Activated T-cell treated with anti-CD3 and anti-CD28 coated beads for 4 hours (primary cell): ENCODE results near the gene APOBEC3F.
"Not testable (repeated sequence)": the region's sequence is repeated elsewhere in the genome, so short reads cannot be mapped to it uniquely, and the experiment has no call there.

Experiments used
- DNase-seq: peaks from one replicate; pipeline ENCODE4 v3.0.0-alpha.2; 2020

APOBEC3F gene

DNA sequence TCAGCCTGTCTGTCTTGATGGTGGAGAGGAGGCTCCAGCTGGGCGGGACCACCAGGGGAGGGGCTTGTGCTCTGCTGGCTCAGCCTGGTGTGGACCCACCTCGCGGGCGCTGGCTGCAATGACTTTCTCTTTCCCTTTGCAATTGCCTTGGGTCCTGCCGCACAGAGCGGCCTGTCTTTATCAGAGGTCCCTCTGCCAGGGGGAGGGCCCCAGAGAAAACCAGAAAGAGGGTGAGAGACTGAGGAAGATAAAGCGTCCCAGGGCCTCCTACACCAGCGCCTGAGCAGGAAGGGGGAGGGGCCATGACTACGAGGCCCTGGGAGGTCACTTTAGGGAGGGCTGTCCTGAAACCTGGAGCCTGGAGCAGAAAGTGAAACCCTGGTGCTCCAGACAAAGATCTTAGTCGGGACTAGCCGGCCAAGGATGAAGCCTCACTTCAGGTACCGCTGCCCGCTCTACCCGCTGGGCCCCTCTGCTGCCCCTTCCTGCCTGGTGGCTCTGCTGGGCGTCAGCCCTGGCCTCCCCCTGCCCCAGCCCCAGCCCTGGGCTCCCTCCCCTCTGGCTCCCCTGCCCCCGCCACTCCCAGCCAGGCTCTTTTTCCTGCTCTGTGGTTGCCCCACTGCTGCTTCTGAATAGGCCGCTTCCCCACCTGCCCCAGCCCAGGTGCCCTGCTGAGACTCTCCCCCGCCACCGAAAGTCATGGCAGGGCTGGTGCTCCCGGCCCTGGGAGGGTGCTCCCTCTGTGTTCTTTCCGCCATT, at the start of gene APOBEC3F:
Gene APOBEC3F (plus strand): TSS at position 327 of the 759 bp plus-strand sequence. CDS start 97 bp downstream, at position 424.
- DNase-seq: peak; percentile 25

DNA sequence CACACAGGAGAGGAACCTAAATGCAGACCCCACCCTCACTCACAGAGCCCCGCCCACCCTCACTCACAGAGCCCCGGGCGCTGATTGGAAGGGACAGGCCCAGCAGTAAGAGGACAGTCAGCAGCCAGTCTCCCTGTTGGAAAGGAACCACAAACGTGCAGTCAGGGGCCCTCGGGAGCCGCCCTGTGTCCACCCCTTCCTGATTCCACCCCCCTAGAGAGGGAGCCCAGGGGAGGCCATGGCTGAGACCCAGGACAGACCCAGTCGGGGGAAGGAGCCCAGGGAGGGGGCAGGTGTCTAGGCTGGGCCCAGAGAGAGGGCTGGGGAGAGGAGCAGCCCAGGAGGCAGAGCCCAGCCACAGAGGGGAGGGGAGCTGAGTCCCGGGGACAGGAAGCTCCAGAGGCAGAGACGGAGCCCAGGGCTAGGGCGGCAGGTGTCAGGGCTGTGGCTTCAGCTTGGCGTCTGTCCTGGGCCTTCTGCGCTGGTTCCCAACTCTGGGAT, 47.7 kb upstream of the APOBEC3F start:
- DNase-seq: not testable (repeated sequence)

DNA sequence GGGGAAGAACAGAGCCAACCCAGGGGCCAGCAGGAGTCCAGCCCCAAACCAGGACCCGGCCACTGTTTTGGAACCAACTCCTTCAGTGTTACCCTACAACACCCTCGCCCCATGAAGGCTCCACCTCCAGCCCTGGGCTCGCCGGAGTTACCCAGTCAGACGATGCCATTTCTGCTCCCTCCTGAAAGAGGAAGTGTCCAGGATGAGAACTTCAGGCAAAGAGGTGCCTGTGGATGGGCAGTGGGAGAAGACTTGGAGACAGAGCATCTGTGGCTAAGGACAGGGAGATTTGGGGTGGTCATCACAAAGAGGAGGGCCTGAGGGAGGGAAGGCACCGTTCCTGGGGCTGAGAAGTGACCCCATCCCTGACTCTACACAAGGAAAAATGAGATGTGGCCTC, 44.6 kb upstream of the APOBEC3F start:
- DNase-seq: no peak

DNA sequence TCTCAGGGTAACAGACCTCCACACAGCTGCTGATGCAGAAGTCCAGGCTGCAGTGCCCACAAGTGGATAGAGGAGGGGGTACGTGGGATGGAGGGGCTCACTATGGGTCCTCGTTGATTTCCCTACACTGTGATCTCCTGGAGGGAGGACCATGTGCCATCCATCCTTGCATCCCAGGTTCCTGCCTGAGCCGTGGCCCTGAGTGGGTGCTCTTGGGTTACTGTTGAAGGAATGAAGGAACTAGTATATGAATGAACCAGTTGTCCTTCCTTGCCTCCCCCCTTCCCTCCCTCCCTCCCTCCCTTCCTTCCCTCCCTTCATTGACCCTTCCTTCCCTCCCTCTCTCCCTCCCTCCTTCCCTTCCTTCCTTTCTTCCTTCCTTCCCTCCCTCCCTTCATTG, 43.1 kb upstream of the APOBEC3F start:
- no peak for DNase-seq

DNA sequence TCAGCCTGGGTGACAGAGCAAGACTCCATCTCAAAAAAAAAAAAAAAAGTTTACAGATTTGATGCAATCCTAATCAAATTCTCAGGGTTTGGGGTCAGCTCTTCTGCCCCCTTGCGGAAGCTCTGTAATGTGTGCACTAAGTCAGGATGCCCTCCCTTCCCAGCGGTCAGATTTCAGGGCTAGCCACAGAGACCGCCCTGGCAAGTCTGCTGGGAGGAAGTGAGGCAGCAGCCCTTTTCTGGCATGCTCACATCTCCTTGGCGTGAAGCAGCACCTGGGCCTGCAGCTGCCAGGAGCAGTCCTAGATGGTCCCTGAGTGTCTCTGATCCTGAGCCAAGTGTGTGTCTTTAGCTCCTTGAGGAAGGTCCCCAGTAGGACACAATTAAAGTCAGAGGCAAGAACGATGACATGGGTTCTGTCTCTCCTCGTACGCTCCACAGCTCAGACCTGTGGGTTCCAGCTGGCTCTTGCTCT, 37.5 kb upstream of the APOBEC3F start:
- peak; percentile 48 for DNase-seq

DNA sequence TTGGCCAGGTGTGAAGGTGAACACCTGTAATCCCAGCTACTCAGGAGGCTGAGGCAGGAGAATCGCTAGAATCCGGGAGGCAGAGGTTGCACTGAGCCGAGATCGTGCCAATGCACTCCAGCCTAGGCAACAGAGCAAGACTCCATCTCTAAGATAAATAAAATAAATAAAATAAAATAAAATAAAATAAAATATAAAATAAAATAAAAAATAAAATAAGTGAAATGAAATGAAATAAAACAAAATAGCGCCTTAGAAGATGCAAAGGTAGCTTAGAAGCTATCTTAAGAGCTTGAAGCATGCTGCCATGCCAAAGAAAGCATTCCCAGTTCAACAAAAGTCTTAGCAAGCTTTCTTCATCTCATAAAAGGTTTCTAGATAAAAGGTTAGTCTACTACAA, 33.5 kb upstream of the APOBEC3F start:
- DNase-seq: no peak

DNA sequence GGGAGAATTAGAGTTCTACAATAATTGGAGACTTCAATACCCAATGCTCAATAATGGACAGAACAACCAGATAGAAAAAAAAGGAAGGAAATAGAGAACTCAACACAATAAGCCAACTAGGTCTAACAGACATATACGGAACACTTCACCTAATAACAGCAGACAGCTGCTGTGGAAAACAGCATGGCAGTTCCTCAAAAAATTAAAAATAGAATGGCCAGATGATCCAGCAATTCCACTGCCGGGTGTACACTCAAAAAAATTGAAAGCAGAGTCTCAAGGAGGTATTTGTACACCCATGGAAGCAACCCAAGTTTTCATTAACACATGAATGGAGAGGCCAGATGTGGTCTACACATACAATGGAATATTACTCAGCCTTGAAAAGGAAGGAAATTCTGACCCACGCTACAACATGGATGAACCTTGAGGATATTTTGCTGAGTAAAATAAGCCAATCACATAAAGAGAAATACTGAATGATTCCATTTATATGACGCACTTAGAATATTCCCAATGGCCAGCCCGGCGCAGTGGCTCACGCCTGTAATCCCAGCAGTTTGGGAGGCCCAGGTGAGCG, 32.3 kb upstream of the APOBEC3F start:
- not testable (repeated sequence) for DNase-seq

DNA sequence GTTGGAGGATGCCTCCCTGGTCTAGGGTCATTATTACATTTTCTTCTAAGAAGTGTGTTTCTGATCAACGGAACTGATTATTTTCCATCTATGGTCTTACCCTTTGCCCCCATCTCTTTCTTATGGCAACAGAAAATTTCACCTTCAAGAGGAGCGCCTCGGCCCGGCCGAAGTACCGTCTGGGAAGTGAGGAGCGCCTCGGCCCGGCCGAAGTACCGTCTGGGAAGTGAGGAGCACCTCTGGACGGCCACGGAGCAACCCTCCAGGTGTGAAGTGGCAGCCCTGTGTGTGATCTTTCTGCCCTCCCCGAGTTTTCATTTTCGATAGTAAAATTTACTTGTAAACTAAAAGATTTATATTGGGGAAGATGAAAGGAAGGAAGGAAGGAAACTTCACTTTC, 29.7 kb upstream of the APOBEC3F start:
- DNase-seq: no peak

DNA sequence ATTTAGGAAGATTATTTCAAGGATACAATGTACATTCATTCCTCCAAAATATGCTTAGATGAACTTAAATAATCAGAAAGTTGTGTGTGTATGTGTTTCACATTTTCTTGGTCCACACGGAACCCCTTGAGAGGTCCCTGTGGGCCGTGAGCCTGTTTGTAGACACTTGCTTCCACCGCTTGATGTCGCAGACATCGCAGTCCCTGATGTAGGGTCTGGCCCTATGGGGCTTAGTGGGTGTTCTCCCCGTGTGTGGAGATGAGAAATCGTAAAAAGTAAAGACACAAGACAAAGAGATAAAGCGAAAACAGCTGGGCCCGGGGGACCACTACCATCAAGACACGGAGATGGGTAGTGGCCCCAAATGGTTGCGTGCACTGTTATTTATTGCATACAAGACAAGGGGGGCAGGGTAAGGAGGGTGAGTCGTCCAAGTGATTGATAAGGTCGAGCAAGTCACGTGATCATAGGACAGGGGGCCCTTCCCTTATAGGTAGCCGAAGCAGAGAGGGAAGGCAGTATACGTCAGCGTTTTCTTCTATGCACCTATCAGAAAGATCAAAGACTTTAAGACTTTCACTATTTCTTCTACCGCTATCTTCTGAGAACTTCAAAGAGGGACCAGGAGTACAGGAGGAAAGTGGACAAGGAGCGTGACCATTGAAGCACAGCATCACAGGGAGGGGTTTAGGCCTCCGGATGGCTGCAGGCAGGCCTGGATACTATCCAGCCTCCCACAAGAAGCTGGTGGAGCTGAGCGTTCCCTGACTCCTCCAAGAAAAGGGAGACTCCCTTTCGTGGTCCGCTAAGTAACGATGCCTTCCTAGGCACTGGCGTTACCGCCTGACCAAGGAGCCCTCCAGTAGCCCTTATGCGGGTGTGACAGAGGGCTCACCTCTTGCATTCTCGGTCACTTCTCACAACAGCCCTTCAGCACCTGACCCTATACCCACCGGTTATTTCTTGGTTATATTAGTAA, 27.8 kb upstream of the APOBEC3F start:
- no peak for DNase-seq

DNA sequence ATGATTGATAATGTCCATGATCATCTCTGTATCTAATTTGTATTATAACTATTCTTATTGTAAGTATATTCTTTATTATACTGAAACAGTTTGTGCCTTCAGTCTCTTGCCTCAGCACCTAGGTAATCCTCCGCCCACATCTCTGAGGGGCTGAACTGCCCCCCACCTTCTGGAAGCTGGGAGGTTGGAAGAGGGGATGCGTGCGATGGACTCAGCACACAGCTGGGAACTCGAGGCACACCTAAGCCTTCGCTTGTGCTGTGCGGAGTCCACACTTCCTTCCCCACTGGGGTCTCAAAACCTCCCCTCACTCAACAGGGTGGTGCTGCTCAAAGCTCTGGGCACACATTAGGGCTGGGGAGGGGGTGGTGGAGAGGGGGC, 27.1 kb upstream of the APOBEC3F start:
- not testable (repeated sequence) for DNase-seq

DNA sequence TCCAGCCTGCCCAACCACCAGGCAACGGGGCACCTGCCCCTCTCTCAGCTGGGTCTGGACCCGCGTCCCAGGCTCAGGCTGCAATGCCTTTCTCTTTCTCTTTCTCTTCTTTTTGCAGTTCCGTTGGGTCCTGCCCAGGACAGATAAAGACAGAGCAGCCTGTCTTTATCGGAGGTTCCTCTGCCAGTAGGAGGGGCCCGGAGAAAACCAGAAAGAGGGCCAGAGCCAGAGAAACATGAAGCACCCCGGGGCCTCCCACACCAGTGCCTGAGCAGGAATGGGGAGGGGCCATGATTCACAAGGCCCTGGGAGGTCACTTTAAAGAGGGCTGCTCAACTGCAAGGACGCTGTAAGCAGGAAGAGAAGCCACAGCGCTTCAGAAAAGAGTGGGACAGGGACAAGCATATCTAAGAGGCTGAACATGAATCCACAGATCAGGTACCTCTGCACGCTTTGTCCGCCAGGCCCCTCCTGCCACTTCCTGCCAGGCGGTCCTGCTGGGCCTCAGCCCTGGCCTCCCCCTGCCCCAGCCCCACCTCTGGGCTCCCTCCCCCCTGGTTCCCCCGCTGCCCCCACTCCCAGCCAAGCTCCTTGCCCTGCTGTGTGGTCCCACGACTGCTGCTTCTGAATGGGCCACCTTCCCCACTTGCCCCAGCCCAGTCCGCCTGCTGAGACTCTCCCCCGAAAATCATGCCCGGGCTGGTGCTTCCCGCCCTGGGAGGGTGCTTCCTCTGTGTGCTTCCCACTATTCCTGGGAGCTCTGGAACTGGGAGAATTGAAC, 26.5 kb upstream of the APOBEC3F start, which contains the start of gene APOBEC3C:
Gene APOBEC3C (plus strand): TSS at position 316 of the 781 bp plus-strand sequence. CDS start 106 bp downstream, at position 422.
- DNase-seq: peak; percentile 63

DNA sequence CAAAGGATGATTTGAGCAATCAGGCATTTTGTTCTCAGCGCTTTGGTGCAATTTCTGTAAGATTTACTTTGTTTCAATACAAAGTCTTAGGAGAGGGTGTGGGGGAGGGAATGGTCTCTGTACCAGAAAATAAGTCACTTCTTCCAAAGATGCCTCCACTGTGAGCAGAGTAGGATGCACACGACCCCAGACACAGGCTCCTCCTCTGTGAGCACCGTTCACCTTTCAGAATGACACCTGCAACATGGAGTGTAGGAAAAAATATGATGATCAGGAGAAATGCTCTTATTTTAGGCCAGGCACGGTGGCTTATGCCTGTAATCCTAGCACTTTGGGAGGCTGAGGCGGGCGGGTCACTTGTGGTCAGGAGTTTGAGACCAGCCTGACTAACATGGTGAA, 25.9 kb upstream of the APOBEC3F start:
- not testable (repeated sequence) for DNase-seq

DNA sequence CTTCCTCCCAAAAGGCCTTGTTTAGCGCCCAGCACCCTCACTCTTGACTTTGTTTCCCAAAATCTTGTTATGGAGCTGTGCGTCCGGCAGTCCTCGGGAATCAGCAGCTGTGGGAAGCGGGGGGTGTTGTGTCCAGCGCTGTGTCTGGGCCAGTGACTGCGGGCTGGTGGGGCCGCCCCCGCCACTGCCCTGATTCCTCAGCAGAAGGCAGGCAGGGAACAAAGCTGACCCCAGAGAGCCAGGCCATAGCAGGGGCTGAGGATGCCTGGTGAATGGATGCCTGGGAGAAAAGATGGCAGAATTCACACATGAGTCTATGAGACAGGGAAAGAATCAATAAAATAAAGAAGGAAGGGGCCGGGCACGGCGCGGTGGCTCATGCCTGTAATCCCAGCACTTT, 24.1 kb upstream of the APOBEC3F start:
- no peak for DNase-seq

DNA sequence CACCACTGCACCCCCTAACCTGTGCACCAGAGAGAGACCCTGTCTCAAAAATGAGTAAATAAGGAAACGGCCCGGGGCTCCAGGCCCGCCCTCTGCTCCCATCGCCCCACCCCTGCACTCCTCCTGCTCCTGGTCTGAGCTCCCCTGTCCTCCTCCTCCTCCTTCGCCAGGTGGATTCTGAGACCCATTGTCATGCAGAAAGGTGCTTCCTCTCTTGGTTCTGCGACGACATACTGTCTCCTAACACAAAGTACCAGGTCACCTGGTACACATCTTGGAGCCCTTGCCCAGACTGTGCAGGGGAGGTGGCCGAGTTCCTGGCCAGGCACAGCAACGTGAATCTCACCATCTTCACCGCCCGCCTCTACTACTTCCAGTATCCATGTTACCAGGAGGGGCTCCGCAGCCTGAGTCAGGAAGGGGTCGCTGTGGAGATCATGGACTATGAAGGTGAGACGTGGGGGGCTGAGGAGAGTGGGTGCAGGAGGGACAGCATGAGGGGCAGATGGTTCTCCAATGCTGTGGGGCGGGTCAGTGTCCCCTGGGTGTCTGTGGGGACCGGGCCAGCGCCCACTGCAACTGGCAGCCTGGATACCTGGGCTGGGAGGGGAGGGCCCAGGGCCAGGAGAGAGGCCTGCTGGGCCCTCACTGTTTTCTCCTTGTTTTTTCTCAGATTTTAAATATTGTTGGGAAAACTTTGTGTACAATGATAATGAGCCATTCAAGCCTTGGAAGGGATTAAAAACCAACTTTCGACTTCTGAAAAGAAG, 22.9 kb upstream of the APOBEC3F start:
- DNase-seq: no peak

DNA sequence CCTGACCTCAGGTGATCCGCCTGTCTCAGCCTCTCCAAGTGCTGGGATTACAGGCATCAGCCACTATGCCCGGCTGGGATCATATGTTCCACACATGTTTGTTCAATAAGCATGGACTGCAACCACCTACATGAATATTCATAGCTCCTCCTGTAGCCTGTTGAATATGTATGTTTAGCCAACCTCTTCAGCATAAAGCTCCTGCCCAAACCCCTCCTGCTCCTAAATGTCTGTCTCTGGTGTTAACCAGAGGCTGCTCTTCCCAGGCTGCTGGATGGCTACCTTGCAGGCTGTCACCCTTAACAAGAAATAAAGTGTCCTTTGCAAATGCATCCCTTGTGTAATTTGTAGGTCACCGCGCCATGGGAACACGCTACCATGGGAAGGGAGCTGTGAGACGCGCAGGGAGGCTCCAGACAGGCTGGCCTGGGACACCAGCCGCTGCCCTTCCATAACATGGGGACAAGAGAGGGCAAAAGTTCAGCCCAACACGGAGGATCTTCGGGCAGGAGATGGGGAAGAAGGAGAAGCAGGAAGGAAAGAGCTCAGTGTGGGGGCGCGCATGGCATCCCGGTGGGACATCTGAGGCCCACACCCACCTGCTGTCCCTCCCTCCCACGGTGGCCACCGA, 20.5 kb upstream of the APOBEC3F start:
- DNase-seq: not testable (repeated sequence)

DNA sequence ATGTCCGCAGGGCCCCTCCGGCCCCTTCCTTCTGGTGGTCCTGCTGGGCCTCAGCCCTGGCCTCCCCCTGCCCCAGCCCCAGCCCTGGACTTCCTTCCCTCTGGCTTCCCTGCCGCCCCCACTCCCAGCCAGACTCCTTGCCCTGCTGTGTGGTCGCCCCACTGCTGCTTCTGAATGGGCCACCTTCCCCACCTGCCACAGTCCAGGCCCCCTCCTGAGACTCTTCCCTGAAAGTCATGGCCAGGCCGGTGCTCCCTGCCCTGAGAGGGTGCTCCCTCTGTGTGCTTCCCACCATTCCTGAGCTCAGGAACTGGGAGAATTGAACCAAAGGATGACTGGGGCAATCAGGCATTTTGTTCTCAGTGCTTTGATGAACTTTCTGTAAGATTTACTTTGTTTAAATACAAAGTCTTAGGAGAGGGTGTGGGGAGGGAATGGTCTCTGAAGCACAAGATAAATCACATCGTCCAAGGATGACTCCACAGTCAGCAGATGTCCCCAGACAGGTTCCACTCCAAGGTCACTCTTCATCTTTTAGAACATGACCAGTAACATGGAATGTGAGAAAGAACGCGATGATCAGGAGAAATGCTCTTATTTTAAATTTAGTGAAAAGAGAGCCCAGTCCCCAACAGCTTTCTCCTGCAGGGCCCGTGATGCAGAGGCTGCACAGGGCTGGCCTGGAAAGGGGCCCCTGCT, 19.0 kb upstream of the APOBEC3F start:
- DNase-seq: no peak

DNA sequence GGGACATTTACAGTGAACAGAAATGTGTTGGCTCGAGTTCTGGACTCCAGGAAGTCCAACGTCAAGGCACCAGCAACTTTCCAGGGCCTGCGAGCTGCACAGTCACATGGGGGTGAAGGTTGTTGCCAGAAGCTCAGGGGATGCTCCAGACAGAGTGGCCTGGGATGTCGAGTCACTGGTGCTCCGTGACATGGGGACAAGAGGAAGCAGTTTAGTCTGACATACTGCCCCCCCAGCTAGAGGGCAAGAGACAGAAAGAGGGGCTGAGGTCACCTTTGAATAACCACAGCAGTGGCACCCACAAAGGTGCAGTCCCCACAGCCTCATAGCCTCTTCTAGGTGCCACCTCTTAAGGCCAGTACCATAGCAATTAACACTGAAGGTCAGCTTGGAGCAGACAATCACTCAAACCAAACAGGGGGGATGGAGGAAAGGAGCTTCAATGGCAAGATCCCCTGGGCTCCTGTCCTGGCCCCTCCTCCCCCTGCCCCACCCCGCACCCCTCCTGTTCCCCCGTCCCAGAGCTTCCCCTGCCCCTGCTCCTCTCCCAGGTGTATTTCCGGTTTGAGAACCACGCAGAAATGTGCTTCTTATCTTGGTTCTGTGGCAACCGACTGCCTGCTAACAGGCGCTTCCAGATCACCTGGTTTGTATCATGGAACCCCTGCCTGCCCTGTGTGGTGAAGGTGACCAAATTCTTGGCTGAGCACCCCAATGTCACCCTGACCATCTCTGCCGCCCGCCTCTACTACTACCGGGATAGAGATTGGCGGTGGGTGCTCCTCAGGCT, 15.9 kb upstream of the APOBEC3F start:
- no peak for DNase-seq

DNA sequence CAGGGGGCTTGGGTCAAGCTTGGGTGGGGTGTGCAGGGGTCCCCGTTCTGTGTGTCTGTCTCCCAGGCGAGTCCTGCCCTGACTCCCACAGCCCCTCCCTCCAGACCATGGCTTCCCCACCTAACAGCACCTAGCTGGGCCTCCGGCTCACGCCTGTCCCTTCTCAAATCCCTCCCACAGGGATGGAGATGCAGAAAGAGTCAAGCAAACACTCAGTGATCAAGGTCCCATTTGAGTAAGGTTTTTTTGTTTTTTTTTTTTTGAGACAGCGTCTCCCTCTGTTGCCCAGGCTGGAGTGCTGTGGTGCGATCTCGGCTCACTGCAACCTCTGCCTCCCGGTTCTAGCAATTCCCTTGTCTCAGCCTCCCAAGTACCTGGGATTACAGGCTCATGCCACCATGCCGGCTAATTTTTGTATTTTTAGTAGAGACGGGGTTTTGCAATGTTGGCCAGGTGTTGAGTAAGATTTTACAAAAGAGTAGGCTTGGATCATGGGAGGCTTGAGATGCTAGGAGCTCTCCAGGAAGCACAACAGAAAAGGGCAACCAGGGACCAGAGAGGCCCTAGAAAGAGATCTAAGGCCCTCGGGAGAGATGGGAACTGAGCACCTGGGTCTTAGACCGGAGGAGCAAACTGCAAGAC, 14.0 kb upstream of the APOBEC3F start:
- DNase-seq: no peak

DNA sequence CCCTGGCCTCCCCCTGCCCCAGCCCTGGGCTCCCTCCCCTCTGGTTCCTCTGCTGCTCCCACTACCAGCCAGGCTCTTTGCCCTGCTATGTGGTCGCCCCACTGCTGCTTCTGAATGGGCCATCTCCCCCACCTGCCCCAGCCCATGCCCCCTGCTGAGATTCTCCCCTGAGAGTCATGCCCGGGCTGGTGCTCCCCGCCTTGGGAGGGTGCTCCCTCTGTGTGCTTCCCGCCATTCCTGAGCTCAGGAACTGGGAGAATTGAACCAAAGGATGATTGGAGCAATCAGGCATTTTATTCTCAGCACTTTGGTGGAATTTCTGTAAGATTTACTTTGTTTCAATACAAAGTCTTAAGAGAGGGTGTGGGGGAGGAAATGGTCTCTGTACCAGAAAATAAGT, 12.9 kb upstream of the APOBEC3F start:
- DNase-seq: no peak
